CD14-positive monocyte (primary cell): Measurements from ENCODE around the gene ELP1. TPM values are rescaled to one million over a fixed set of nuclear protein-coding genes. Genes with fewer than 3 reads are reported as not detected.
A peak's percentile ranks its signal among the peaks of the same experiment; 100 is the strongest.

Source experiments
- DNase-seq, 3 donors: peaks; one replicate each; pipeline ENCODE4 v3.0.0-alpha.2; 2011 to 2022
- H2AFZ ChIP-seq: 2 replicates; pipeline ENCODE4 v1.6.0; 2012; ENCODE audit warnings: mild to moderate bottlenecking, low read depth, low read length, inconsistent platforms; ENCODE audit not compliant: insufficient read depth, poor library complexity, severe bottlenecking
- H3K27ac ChIP-seq, 2 donors: 1 replicate in 1 of 2; 2 replicates in 1 of 2; pipeline ENCODE4 v1.5.1; 2012 to 2013; ENCODE audit warnings: low read length in 2 of 2, control low read depth in 1 of 2, inconsistent platforms in 1 of 2, low read depth in 1 of 2, mild to moderate bottlenecking in 1 of 2
- H3K27me3 ChIP-seq, 2 donors: one replicate each; pipeline versions ENCODE4 v1.6.0 to v1.6.1; 2011 to 2013; ENCODE audit warnings: low read length in 2 of 2; ENCODE audit not compliant: control insufficient read depth in 2 of 2, insufficient read depth in 2 of 2
- H3K36me3 ChIP-seq, 2 donors: replicated peaks in 1 of 2; 1 replicate in 1 of 2; 2 replicates in 1 of 2; pipeline versions ENCODE4 v1.5.1 to v1.6.1; 2012 to 2013; ENCODE audit warnings: low read length in 2 of 2, control low read depth in 1 of 2, inconsistent platforms in 1 of 2, mild to moderate bottlenecking in 1 of 2; ENCODE audit not compliant: insufficient read depth in 2 of 2, control insufficient read depth in 1 of 2
- H3K4me1 ChIP-seq, 2 donors: 1 replicate in 1 of 2; 2 replicates in 1 of 2; pipeline versions ENCODE4 v1.5.1 to v1.6.1; 2012 to 2013; ENCODE audit warnings: low read length in 2 of 2, control low read depth in 1 of 2, inconsistent platforms in 1 of 2, mild to moderate bottlenecking in 1 of 2, moderate library complexity in 1 of 2; ENCODE audit not compliant: insufficient read depth in 2 of 2, control insufficient read depth in 1 of 2
- H3K4me2 ChIP-seq: replicated peaks from 2 replicates; pipeline ENCODE3; 2012; ENCODE audit warnings: low read length, moderate library complexity, mild to moderate bottlenecking; ENCODE audit not compliant: poor library complexity, severe bottlenecking; ENCODE audit errors: extremely low read depth
- H3K4me3 ChIP-seq, 3 experiments: fragments of 200-600 bp in 1 of 3; sonication (generic) in 1 of 3; replicated peaks in 1 of 3; 1 replicate in 2 of 3; 2 replicates in 1 of 3; pipeline ENCODE4 v1.5.1; 2011 to 2013; ENCODE audit warnings: low read length in 3 of 3, mild to moderate bottlenecking in 3 of 3, control low read depth in 2 of 3, low read depth in 2 of 3, inconsistent platforms in 1 of 3, moderate library complexity in 1 of 3
- H3K79me2 ChIP-seq: 2 replicates; pipeline ENCODE4 v1.6.0; 2012; ENCODE audit warnings: mild to moderate bottlenecking, control low read depth, inconsistent platforms, low read length, moderate library complexity; ENCODE audit not compliant: insufficient read depth
- H3K9ac ChIP-seq: 2 replicates; pipeline ENCODE4 v1.6.0; 2017; ENCODE audit warnings: low read length, mild to moderate bottlenecking; ENCODE audit not compliant: insufficient read depth, poor library complexity, severe bottlenecking
- H3K9me3 ChIP-seq, 2 donors: replicated peaks in 1 of 2; 1 replicate in 1 of 2; 2 replicates in 1 of 2; pipeline versions ENCODE4 v1.5.1 to v1.6.1; 2012 to 2013; ENCODE audit warnings: low read length in 2 of 2, control low read depth in 1 of 2; ENCODE audit not compliant: control insufficient read depth in 1 of 2, insufficient read depth in 1 of 2
- H4K20me1 ChIP-seq: 2 replicates; pipeline ENCODE4 v1.6.0; 2012; ENCODE audit warnings: mild to moderate bottlenecking, low read length, control low read depth, moderate library complexity; ENCODE audit not compliant: insufficient read depth
- H3K27ac Mint-ChIP-seq, 7 donors: one replicate each; pipeline ENCODE4 v1.8.0; 2020; ENCODE audit warnings: mild to moderate bottlenecking in 7 of 7, mixed read lengths in 7 of 7, moderate library complexity in 6 of 7, inconsistent platforms in 2 of 7
- H3K27me3 Mint-ChIP-seq, 3 donors: one replicate each; pipeline ENCODE4 v1.8.0; 2021 to 2022; ENCODE audit warnings: low read depth in 3 of 3, mild to moderate bottlenecking in 3 of 3, mixed read lengths in 3 of 3, moderate library complexity in 3 of 3, inconsistent platforms in 1 of 3
- H3K36me3 Mint-ChIP-seq, 2 donors: one replicate each; pipeline ENCODE4 v1.8.0; 2020; ENCODE audit warnings: mixed read lengths in 2 of 2, inconsistent platforms in 1 of 2, mild to moderate bottlenecking in 1 of 2
- H3K4me1 Mint-ChIP-seq: one replicate; pipeline ENCODE4 v1.8.0; 2020; ENCODE audit warnings: mild to moderate bottlenecking, mixed read lengths
- H3K4me3 Mint-ChIP-seq, 2 donors: one replicate each; pipeline ENCODE4 v1.8.0; 2020; ENCODE audit warnings: mild to moderate bottlenecking in 2 of 2, mixed read lengths in 2 of 2, moderate library complexity in 1 of 2
- H3K9me3 Mint-ChIP-seq, 7 donors: one replicate each; pipeline ENCODE4 v1.8.0; 2020 to 2022; ENCODE audit warnings: mixed read lengths in 7 of 7, mild to moderate bottlenecking in 6 of 7, moderate library complexity in 6 of 7, inconsistent platforms in 2 of 7
- CTCF ChIP-seq: fragments of 200-600 bp; IDR thresholded peaks from one replicate; pipeline ENCODE4 v1.8.0; 2022; ENCODE audit warnings: antibody characterized with exemption, mild to moderate bottlenecking
- WGBS: methylation state at CpG from one replicate; pipeline ENCODE4 v1.1.5; 2013; ENCODE audit warnings: missing lambda C conversion rate; ENCODE audit not compliant: insufficient coverage; 5-methylcytosine and 5-hydroxymethylcytosine counted together
- intact Hi-C, 2 donors: fragments of 100-400 bp; cut with micrococcal nuclease; formaldehyde crosslinking; loops; one replicate each; pipeline versions ENCODE4 v1.15.0 to v1.15.1; 2023
- polyA plus RNA-seq, 3 donors: library from polyadenylated mRNA; depleted of rRNA in 1 of 3; unstranded in 2 of 3; stranded (reverse) in 1 of 3; fragments of 300-500 nt in 2 of 3; fragments of >200 nt in 1 of 3; fragmentation: Illumina TruSeq in 2 of 3; gene quantifications; 1 replicate in 2 of 3; 2 replicates in 1 of 3; pipeline ENCODE4 v1.2.3, GENCODE V29; 2012 to 2021

Gene ELP1
- polyA plus RNA-seq, 3 donors, result 7.9 to 12.2 (median 11.1) TPM

DNA sequence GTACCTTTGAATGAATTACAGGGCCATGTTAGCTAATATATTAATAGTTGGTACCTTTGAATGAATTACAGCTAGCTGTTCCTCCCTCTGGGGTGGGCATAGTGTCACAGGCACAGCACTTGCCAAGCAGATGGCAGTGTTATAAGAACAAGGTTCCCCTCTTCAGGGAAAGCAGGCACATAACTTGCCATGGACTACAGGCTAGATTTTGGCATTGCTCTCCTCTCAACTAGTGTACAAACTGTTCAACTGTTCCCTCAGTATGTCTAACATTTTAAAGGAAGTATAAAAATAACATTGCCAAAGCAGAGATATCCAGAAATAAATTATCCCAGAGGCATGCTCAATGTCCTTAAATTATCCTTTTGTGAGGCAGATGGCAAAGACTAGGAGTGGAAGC, 34.0 kb upstream of the ELP1 start:
- H3K9ac ChIP-seq, result no peak overlapping the region
- intact Hi-C loops, result no loop called here
- TF ChIP-seq CTCF, result no peak

GRCh38 chr9:108963459-108964143, 29.7 kb upstream of the ELP1 start:
- Mint-ChIP-seq H3K27me3 (peaks cover 0 to 3% (median 0%) of the 10 kb centered on the region in 3 donors), H3K36me3 (peaks cover 3 to 20% of the 10 kb centered on the region in 2 donors), H3K4me3 (no peak overlapping the region), H3K27ac (no peak overlapping the region), H3K4me1 (no peaks in the 10 kb centered on the region), H3K9me3 (no peaks in the 10 kb centered on the region)
- no peak overlapping the region for H3K27ac ChIP-seq
- no peaks in the 10 kb centered on the region for H3K79me2 ChIP-seq
- no peaks in the 10 kb centered on the region for H4K20me1 ChIP-seq
- H3K36me3 ChIP-seq, result no peaks in the 10 kb centered on the region
- no peaks in the 10 kb centered on the region for H3K27me3 ChIP-seq
- H3K9ac ChIP-seq, result no peak overlapping the region
- intact Hi-C loops, result no loop called here
- no peak for TF ChIP-seq CTCF
- no peaks in the 10 kb centered on the region for H3K9me3 ChIP-seq
- H3K4me1 ChIP-seq, result no peaks in the 10 kb centered on the region
- no peak overlapping the region for H3K4me2 ChIP-seq
- no peak for DNase-seq
- peak overlapping the region; percentile 11 for H2AFZ ChIP-seq
- 94% methylated on average over 2 of the region's 4 CpGs for WGBS
- H3K4me3 ChIP-seq, result no peak overlapping the region

More for the DNA sequence above, 34.0 kb upstream of the ELP1 start:
- no peak overlapping the region for H2AFZ ChIP-seq
- H3K27ac Mint-ChIP-seq, result no peak overlapping the region
- H3K9me3 Mint-ChIP-seq, result peaks cover 0 to 9% (median 3%) of the 10 kb centered on the region in 7 donors
- DNase-seq, result no peak
- peaks cover 0 to 3% (median 0%) of the 10 kb centered on the region in 3 donors for H3K27me3 Mint-ChIP-seq
- H3K27ac ChIP-seq, result no peak overlapping the region
- H4K20me1 ChIP-seq, result no peaks in the 10 kb centered on the region
- H3K4me1 Mint-ChIP-seq, result no peaks in the 10 kb centered on the region
- no peaks in the 10 kb centered on the region for H3K27me3 ChIP-seq
- H3K4me3 Mint-ChIP-seq, result no peak overlapping the region
- no peaks in the 10 kb centered on the region for H3K4me1 ChIP-seq
- H3K36me3 ChIP-seq, result no peaks in the 10 kb centered on the region
- peaks cover 0 to 3% of the 10 kb centered on the region in 2 donors for H3K9me3 ChIP-seq
- no peaks in the 10 kb centered on the region for H3K79me2 ChIP-seq
- H3K4me3 ChIP-seq, result no peak overlapping the region
- peaks cover 16 to 24% of the 10 kb centered on the region in 2 donors for H3K36me3 Mint-ChIP-seq
- no peak overlapping the region for H3K4me2 ChIP-seq
